ENCODE measurements around the gene ARHGDIB.

ARHGDIB gene

GRCh38 chr12:14954269-14954668, 7.1 kb downstream of the ARHGDIB start:
- DNase-seq = no peak

GRCh38 chr12:14953752-14954151, 7.6 kb downstream of the ARHGDIB start:
- no peak for DNase-seq

- peak in 1 of 2 experiments; percentile 13 for DNase-seq
These were observed 9.0 kb downstream of the ARHGDIB start for GRCh38 chr12:14952299-14952921.

GRCh38 chr12:14951851-14952250, 9.6 kb downstream of the ARHGDIB start:
- DNase-seq = no peak

GRCh38 chr12:14950982-14951746, 10.2 kb downstream of the ARHGDIB start:
- no peak for DNase-seq

GRCh38 chr12:14950421-14950820, 11.0 kb downstream of the ARHGDIB start:
- no peak for DNase-seq

- no peak for DNase-seq
These were observed 11.8 kb downstream of the ARHGDIB start for GRCh38 chr12:14949631-14950030.

- DNase-seq = peak in 1 of 2 experiments; percentile 44
These were observed 12.7 kb downstream of the ARHGDIB start for GRCh38 chr12:14948672-14949071.

- no peak for DNase-seq
These were observed 14.5 kb downstream of the ARHGDIB start for GRCh38 chr12:14946861-14947260.

GRCh38 chr12:14946162-14946561, 15.2 kb downstream of the ARHGDIB start:
- no peak for DNase-seq

- DNase-seq = no peak
These were observed 19.0 kb downstream of the ARHGDIB start for GRCh38 chr12:14942196-14942931.

GRCh38 chr12:14941369-14941768, 20.0 kb downstream of the ARHGDIB start:
- DNase-seq = no peak

GRCh38 chr12:14938301-14938700, 23.1 kb downstream of the ARHGDIB start, which contains the start of gene ERP27:
TSS of gene ERP27 (minus strand) at chr12:14938537. CDS start at chr12:14938508, 29 bp downstream.
- DNase-seq = no peak

- DNase-seq = no peak
These were observed 23.7 kb downstream of the ARHGDIB start for GRCh38 chr12:14937689-14938088.

GRCh38 chr12:14937014-14937413, 24.4 kb downstream of the ARHGDIB start:
- no peak for DNase-seq

- DNase-seq = no peak
These were observed 25.1 kb downstream of the ARHGDIB start for GRCh38 chr12:14936224-14936861.

- no peak for DNase-seq
These were observed 26.4 kb downstream of the ARHGDIB start for GRCh38 chr12:14935031-14935430.

- no peak for DNase-seq
These were observed 26.9 kb downstream of the ARHGDIB start for GRCh38 chr12:14934511-14934910.

- DNase-seq = no peak
These were observed 29.4 kb downstream of the ARHGDIB start for GRCh38 chr12:14931791-14932560.

GRCh38 chr12:14931359-14931758, 30.0 kb downstream of the ARHGDIB start:
- DNase-seq = no peak

- no peak for DNase-seq
These were observed 31.1 kb downstream of the ARHGDIB start for GRCh38 chr12:14930299-14930698.

GRCh38 chr12:14928931-14929330, 32.5 kb downstream of the ARHGDIB start:
- no peak for DNase-seq
